ENCODE measurements around the gene ZNF76.

- TF ChIP-seq POLR2A (IDR thresholded peaks at IDR 0.05; ENCODE audit: extremely low read depth, insufficient read length) (no peak), CTCF (IDR thresholded peaks at IDR 0.05; ENCODE audit: low read depth, low read length) (no peak), MAX (IDR thresholded peaks at IDR 0.05; ENCODE audit: low read depth, low read length) (0 out of 2 replicates have a peak, but pooled peaks have one; percentile 6), MYC (IDR thresholded peaks at IDR 0.05; ENCODE audit: low read depth, low read length) (peak; percentile 60; the same call in 1 of the 2 replicates)
Measured at GRCh38 chr6:35299674-35300073, 40.1 kb downstream of the ZNF76 start.

Data from NB4 (cell line).